ENCODE measurements around the gene ANXA6.
A peak's percentile ranks its signal among the peaks of the same experiment; 100 is the strongest.

Gene ANXA6

DNA sequence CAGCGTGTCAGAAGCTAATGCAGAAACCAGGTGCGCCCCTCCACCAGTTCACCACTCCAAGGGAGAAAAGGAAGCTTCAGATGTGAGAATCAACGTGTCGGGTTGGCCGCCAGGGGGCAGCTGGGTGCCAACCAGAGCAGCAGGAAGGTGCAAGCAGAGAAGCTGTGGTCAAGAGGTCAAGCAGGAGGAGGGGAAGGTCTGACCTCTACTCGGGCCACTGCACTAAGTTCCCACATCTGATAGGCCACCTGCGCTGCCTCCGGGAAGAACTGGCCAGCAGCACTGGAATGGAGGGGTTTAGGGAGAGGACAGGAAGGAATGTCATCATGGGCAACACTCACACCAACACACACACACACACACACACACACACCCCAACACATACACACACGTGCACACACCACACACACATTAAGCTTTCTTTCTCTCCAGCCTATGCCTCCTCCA is 31.4 kb downstream of the ANXA6 start:
- DNase-seq = peak; percentile 80 to 82

DNA sequence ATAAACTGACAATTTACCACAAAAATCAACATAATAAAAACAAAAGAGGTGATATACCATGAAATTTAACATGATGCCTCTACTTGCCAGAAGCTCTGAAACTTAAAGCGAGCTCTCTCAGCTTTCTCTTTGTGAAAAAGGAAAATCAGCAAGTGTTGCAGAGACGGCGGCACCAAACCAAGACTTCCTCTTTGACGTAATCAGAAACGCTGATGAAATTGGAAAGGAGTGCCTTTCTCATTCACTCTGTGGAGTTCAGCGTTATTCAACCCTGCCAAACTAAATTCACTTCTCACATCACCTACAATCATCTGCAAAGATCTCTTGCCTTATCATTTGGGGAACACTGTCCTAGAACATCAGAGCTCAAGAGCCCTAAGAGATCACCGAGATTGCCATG is 32.2 kb downstream of the ANXA6 start:
- no peak for DNase-seq

DNA sequence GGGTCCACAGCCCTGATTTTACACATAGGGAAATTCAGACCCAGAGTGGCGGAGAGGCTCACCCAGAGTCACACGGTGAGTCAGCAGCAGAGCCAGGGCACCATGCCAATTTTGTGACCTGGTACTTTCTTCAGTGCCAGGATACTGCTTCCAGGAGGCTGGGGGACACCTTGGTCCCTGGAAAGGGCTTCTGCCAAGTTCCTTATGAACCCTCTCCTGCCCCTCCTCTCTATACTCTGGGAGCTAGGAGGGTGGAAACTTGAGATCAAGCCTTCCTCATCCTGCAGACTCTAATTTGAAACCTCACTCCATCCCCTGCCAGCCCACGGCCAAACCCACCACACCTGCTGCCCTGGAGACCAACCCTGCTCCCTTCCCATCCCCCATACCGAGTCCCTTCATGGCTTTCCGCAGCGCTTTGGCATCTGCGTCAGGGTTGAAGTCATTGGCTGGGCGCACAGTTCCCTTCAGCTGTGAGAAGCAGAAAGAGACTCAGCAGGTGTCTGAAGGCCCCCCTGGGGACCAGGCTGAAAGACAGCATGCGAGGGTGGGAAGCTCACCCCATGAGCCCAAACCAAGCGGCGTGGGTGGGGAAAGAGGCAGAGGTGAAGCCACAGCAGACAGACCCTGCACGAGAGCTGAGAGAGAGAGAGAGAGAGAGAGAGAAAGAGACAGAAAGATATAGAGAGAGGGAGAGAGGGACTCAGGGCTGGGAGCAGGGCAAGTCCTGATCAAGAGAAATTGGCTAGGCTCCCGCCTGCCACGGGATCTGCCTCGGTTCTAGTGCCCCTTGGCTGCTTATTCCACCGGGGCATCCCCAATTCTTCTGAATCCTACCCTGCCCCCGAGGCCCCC is 33.5 kb downstream of the ANXA6 start:
- peak; percentile 73 to 77 for DNase-seq

DNA sequence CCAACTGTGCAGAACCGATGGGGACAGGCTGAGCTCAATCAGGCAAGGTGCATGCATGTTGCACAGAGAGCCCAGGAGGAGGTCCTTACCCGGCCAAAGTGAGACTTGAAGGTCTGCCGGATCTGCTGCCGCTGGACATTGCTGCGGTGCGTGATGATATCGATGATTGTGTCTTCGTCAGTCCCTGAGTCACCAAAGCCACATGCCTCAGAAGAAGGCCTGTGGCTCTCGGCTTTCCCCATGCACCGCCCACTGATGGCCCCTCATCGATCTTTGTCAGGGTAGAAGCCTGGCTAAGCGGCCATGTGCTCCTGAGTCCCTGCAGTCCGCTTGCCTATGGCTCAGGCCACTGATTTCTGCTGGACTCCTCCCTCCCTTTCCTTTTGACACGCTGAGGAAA is 34.8 kb downstream of the ANXA6 start:
- DNase-seq = no peak

DNA sequence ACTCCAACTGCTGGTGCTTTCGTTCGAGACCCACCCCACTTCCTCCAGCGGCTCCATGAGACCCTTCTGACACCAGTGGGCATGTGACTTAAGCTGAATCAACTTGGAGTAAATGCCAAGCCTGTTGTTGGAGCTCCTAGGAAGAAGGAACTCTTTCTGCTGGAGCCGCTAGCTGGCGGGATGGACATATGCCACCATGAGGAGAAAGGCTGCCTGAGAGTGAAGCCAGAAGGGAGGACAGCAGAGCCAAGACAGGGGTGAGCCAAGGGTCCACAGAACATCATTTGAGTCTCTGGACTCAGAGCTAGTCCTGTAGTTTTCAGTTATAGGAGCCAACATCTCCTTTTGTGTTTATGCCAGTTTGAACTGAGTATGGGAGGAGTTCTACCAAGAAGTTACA is 35.9 kb downstream of the ANXA6 start:
- no peak for DNase-seq

DNA sequence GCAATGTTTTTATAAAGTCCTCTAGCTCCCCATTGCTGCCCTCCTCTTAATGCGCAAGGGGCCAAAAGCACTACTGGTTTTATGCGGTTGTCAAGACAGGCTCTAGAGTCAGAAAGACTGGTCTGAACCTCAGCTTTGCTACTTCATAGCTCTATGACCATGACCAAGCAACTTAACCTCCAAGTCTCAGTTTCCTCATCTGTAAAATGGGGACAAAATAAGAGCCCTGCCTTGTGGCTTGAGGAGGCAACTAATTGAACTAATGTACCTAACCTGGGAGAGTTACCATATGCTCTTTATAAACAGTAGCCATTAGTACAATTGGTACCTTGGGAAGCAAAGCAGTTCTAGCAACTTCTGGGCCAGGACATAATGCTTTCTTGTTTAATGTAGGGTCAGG is 36.5 kb downstream of the ANXA6 start:
- DNase-seq = no peak

DNA sequence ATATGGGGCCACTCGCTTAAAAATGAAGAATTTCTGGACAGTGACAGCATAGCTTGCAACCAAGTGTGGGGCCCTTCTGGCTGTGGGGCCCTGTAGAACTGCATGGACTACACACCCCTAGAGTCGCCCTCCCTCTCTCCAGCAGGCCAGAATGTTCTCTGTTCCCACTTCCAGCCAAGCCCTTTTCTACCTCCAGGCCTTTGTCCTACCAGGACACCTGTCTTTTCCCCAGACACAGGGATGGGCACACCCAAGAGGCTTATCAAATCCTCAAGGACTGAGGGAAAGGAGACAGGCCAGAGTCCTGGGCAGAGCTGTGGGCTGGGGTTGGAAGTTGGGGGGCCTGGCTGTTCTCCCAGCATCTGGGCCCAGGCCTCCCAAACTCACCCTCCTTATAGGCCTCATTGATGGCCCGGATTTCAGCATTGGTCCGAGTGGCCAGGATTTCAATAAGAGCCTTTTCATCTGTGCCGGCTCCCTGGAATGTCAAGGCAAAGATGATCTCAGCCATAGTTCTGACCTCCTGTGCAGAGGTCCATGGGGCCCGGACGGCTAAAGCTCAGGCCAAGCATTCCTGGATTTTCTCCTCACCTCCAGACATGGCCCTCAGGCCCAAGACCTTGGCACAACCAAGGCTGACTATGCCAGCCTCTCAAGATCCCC is 38.5 kb downstream of the ANXA6 start:
- DNase-seq = no peak

DNA sequence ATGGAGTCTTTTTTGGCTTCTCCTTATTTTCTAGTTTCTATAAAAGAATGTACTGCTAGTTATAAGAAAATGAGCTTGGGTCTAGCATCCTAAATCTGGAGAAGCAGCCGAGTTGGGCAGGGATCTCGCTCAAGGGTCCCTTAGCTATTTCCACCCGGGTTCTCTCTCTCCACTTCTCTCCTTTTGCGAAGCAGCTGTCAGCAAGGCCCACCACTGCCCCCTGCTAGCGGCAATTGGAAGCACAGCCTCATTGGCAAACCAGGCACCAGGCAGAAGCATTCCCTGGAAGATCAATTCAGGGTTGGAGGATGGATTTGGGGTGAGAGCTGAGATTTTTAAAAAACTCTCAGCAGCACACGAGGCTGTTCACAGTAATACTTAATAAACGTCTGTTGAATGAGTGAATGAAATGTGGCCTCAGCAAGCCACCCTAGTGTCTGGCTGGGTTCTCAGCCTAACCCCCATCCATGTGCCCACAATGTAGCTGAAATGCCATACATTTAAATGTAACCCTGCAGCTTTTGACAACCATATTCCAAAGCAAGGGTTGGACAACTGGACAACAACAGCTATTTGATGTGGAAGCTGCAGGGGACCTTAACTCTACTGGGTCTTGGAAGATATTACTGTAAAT is 42.2 kb downstream of the ANXA6 start:
- peak; percentile 81 to 84 for DNase-seq

DNA sequence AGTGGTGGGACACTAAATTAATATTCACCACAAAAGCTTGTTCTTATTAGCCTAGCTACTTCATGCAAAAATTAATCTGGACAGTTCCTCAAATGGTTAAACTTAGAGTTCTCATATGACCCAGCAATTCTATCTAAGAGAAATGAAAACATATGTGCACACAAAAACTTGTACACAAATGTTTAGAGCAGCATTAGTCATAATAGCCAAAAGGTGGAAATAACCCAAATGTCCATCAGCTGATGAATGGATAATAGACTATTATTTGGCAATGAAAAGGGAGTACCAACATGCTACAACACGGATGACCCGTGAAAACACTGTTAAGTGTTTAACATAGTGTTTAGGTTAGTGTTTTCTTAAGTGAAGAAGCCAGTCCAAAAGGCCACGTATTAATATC is 43.9 kb downstream of the ANXA6 start:
- DNase-seq = no peak

DNA sequence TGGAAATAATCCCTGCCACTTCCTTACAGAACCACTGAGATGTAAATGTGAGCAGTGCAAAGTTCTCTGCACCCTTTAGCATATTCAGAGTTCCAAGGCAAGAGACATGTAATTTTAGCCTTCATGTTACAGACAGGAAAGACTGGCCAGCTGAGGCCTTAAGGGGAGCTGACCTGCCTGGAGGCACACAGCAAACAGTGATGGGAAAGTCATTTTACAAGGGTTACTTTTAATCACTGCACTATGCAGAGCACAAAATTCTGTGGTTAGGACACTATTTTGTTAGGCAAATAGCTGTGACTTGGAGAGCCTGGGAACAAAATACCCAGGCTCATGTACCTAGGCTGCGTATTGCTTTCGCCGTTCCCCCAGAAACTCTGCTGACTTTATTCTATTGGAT is 46.6 kb downstream of the ANXA6 start:
- DNase-seq = no peak

DNA sequence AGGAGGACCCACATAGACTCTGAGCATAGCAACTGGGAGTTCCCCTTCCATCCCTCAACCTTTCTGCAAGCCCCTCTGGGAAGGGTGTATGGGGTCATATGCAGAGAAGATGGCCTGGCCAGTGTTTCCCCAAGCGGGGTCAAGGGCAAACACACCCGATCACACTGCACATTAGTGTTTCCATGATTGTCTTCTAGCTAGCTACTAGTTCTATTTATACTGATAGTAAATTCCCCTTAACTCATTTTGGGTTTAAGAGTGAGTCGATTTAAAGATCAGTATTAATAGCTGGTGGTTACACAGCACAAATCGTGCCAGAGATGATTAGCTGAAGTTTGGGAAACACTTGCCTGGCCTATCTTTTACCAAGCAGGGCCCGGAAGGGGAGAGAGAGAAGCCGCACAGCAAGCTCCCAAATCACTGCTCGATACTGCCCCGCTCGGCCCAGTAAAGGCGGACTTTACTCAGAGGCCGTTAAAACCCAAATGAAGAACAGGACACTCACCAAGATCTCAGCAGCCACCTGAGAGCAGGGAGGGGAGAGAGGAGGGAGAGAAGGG is 47.4 kb downstream of the ANXA6 start:
- DNase-seq = no peak

DNA sequence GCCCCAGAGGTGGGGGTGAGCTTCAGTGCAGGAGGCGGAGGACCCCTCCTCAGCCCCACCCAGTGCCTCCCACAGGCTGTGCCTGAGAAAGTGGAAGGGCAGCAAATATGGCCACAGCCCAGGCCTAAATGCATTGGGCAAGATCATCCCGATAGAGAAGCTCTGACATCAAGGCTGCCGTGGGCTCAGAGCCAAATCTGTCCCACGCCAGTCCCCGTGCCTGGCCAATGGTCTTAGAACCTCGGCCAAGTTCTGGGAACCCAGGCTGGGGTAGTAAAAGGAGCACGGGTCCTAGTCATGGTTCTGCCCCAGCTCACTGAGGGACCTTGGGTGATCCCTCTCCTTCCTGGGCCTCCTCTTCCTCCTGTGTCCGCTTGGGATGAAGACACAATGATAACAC is 49.0 kb downstream of the ANXA6 start:
- DNase-seq = no peak

DNA sequence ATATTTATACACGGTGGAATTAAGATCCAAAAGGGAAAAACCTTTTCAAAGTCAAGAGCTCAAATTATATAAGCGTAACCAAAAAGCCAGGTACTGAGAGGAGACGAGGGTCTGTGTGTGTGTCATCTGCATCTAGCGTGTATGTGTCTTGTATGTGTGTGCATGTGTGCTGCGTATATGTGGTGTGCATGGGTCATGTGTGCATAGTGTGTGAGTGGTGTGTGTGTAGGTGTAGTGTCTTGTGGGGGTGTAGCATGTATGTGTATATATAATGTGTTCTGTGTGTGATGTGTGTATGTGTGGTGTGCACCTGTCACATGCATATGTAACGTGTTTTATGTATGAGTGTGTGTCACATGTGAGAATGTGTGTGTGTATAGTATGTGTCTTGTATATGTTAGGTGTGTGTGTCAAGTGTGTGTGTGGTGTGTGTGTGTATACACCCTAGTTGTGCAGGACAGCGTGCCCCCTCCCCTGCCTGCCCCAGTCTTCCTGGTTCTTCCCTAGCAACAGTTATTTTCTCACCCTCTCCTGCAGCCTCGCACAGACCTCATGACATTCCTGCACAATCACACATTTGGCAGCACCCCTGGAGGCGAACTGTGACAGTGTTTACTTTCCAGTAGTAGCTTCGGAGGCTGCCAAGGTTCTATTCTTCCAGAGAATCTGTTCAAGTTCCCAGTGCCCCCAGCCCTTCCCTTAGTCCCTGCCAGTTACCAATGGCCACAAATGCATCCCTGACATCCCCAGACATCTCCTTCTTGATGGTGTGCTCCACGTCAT is 49.6 kb downstream of the ANXA6 start:
- DNase-seq = no peak

DNA sequence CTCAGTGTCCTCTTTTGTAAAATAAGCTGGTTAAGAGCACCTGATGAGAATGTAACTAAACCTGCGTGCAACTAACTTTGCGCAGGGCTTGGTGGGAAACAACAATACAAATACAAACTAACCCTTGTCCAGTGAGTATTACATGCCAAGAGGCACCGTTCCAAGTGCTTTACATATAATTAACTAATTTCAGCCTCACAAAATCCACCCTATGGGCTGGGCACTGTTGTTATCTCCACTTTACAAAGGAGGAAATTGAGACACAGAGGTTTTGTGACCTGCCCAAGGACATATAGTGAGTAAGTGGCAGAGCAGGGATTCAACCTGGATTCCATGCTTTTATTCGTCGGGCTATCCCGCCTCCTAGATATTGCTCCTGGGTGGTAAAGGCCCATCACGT is 50.5 kb downstream of the ANXA6 start:
- DNase-seq = no peak

DNA sequence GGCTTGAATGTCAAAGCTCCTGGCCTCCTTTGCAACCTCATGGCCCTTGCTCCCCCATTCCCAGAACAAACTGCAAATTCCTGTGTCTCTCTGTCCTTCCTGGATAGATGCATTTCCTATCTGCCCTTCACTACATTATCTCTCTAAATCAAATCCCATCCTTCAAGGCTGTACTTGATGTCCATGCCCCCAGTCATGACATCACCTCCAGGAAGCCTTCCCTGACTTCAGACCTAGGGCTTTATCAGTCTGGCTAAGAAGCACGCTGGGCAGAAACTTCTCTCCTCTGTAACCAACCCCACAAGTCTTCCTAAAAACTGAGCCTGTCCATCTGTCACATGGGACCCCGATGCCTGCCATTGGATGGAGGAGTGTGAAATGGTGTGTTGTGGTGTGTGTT is 51.1 kb downstream of the ANXA6 start:
- no peak for DNase-seq

DNA sequence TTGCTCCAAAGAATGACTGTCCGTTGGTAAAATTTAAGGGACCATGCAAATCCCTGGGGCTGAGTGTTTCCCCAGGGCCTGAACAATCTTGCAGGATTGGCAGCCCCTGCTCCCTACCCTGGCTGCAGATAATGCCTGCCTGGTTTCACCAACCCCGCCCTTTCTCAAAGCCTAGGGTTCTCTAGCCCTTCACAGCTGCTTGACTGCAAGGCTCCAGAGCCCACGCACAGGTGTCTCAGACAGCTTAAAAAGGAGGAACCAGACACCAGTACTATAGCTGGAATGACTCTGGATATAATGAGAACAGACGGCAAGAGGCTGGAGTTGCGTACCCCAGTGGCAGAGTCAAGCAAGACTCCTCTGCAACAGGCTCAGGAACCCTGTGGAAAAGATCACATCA is 51.5 kb downstream of the ANXA6 start:
- DNase-seq = no peak

DNA sequence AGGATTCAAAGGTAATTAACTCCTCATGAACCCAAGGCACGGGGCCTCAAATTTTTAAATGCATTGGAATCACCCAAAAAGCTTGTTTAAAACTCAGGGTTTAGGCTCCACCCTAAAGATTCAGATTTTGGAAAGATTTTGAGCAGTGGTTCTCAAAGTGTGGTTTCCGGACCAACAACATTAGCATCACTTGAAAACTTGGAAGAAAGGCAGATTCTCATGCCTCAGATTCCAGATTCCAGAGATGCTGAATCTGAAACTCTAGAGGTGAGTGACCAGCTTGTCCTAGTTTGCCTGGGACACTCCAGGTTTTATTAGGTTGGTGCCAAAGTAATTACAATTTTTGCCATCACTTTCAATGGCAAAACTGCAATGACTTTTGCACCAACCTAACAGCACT is 52.0 kb downstream of the ANXA6 start:
- DNase-seq = no peak

DNA sequence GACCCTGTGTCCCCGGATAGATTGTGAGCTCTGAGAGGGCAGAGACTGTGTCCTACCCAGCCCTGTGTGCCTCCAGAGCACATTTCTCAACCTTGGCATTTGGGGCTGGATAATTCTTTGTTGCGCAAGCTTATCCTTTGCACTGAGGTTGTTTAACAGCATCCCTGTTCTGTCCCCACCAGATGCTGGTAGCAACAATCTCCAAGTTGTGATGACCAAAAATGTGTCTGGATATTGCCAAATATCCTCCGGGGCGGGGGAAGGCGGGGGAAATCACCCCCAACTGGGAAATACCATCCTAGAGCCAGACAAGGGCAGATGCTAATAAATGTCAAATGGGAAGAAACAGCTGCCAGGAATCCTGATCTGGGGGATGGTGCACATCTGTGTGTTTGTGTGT is 52.8 kb downstream of the ANXA6 start:
- no peak for DNase-seq

DNA sequence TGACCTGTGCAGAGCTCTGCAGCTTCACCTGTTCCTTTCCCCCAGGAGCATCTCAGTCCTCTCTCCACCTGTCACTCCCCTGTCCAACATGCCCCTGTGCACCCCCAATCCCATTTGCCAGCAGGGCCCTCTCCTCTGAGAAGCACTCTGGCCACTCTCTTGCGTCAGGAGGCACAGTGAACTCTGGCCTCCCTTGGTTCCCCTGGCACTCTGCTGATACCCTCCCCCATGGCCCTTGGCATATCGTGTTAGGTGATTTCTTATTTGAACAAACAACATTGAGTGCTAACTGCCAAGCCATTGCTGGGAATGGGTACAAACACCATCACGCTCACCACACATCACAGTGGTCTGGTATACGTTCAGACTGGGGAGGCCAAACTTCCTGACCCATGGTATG is 55.8 kb downstream of the ANXA6 start:
- no peak for DNase-seq

DNA sequence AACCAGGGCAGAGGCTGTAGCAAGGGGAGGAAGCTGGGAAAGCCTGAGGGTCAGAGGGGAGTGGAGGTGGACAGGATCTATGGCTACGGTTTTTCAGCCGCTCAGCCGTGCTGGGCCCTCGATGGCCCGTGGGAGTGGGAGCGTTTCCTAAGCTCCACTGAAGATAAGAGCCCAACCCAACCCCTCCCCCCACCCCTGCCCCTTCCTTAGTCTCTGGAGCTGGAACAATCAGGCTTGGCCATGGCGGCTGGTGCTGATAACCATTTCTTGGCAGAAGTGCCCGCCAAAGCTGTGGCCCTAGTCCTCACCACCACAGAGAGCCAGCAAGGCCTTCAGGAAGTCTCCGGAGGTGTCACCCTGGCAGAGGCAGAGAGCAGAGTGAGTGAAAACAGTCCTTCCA is 56.4 kb downstream of the ANXA6 start:
- no peak for DNase-seq

DNA sequence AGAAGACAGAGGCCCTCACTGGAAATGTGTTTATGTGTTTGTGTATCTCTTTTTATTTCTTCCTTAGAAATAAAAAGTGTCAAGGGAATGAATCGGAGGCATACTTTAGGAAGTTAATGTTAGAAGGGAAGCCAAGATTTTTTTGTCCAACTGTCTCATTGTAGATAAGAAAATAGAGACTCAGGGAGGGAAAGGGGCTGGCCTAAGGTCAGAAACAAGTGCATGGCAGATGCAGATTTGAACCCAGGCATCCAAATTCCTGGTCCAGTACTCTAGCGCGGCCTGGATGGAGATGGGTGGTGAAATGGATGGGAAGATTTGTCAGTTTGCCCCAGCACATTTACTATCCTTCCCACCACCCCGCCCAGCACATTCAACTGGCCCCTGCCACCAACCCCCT is 56.9 kb downstream of the ANXA6 start:
- no peak for DNase-seq

DNA sequence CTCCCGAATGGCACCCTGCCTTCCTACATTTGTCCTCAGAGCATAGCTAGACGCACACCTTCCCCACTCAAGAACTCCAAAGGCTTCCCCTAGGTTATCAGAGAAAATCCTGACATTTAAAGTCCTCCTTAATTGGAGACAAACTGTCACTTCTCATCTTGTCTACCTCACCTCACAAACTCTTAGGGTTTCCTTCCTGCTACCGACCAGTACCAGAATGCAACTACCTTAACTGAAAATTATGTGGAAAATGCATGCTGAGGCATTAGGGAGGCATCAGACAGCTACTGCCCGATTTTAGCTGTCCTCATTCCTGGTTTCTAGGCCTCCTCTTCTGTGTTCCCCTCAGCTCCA is 58.8 kb downstream of the ANXA6 start:
- DNase-seq = no peak
